SK-N-SH treated with all-trans-retinoic acid at 6 μM for 48 hours (cell line): ENCODE measurements around the gene WWP2.

ENCODE experiments used
- ATAC-seq: fragments of 200-7000 bp; cut with Tn5 transposase; 3 replicates; pipeline ENCODE4 v1.9.1; 2020; ENCODE audit warnings: mild to moderate bottlenecking, moderate library complexity
- ARNTL ChIP-seq: fragments of 450-650 bp; formaldehyde crosslinking; IDR thresholded peaks from 2 replicates; pipeline ENCODE4 v1.5.0; 2020; ENCODE audit warnings: low read depth, mild to moderate bottlenecking, moderate library complexity, borderline replicate concordance
- BACH2 ChIP-seq: fragments of 250-450 bp; sonication (Bioruptor Pico); IDR thresholded peaks from 2 replicates; pipeline ENCODE4 v1.9.0; 2021; ENCODE audit warnings: mild to moderate bottlenecking, borderline replicate concordance
- CSDC2 ChIP-seq: fragments of 250-450 bp; sonication (Bioruptor Pico); IDR thresholded peaks from 2 replicates; pipeline ENCODE4 v1.5.0; 2020; ENCODE audit warnings: mild to moderate bottlenecking, moderate library complexity
- ESRRG ChIP-seq: fragments of 250-450 bp; sonication (Bioruptor Pico); IDR thresholded peaks from 2 replicates; pipeline ENCODE4 v1.6.1; 2021; ENCODE audit warnings: mild to moderate bottlenecking
- OSR1 ChIP-seq: fragments of 250-450 bp; sonication (Bioruptor Pico); IDR thresholded peaks from 2 replicates; pipeline ENCODE4 v1.8.0; 2022; ENCODE audit warnings: moderate library complexity, mild to moderate bottlenecking, inconsistent platforms
- PPARA ChIP-seq: fragments of 250-450 bp; sonication (Bioruptor Pico); IDR thresholded peaks from 2 replicates; pipeline ENCODE4 v1.5.0; 2020; ENCODE audit warnings: mild to moderate bottlenecking, borderline replicate concordance
- RARB ChIP-seq: fragments of 250-450 bp; sonication (Bioruptor Pico); IDR thresholded peaks from 2 replicates; pipeline ENCODE4 v1.8.0; 2021; ENCODE audit warnings: mild to moderate bottlenecking, moderate library complexity
- SNAI2 ChIP-seq: fragments of 250-450 bp; sonication (Bioruptor Pico); IDR thresholded peaks from 2 replicates; pipeline ENCODE4 v1.5.0; 2020; ENCODE audit warnings: mild to moderate bottlenecking, moderate library complexity
- TCF4 ChIP-seq: fragments of 250-450 bp; sonication (Bioruptor Pico); IDR thresholded peaks from 2 replicates; pipeline ENCODE4 v1.8.0; 2021; ENCODE audit warnings: mild to moderate bottlenecking, moderate library complexity, borderline replicate concordance
- TOX ChIP-seq: fragments of 250-450 bp; sonication (Bioruptor Pico); IDR thresholded peaks from 2 replicates; pipeline ENCODE4 v1.8.0; 2021; ENCODE audit warnings: mild to moderate bottlenecking, moderate library complexity, borderline replicate concordance
- TSHZ2 ChIP-seq: fragments of 250-450 bp; sonication (Bioruptor Pico); IDR thresholded peaks from 2 replicates; pipeline ENCODE4 v1.5.0; 2020; ENCODE audit warnings: mild to moderate bottlenecking, moderate library complexity
- ZC3H10 ChIP-seq: fragments of 250-450 bp; sonication (Bioruptor Pico); IDR thresholded peaks from 2 replicates; pipeline ENCODE4 v1.5.1; 2021; ENCODE audit warnings: mild to moderate bottlenecking, moderate library complexity
- ZFP3 ChIP-seq: fragments of 250-450 bp; sonication (Bioruptor Pico); IDR thresholded peaks from 2 replicates; pipeline ENCODE4 v1.5.0; 2020; ENCODE audit warnings: mild to moderate bottlenecking, moderate library complexity
- ZNF565 ChIP-seq: fragments of 450-650 bp; formaldehyde crosslinking; conservative IDR thresholded peaks from 2 replicates; pipeline ENCODE4 v1.5.0; 2020; ENCODE audit warnings: low read depth, mild to moderate bottlenecking, moderate library complexity
- ZNF70 ChIP-seq: fragments of 450-650 bp; formaldehyde crosslinking; IDR thresholded peaks from 2 replicates; pipeline ENCODE4 v1.5.0; 2020; ENCODE audit warnings: mild to moderate bottlenecking, moderate library complexity
- TF ChIP-seq, protein P1 (sequence below): fragments of 250-450 bp; sonication (Bioruptor Pico); IDR thresholded peaks from 2 replicates; pipeline ENCODE4 v1.5.1; 2021; ENCODE audit warnings: mild to moderate bottlenecking, moderate library complexity
- TF ChIP-seq, protein P2 (sequence below): fragments of 250-450 bp; sonication (Bioruptor Pico); IDR thresholded peaks from 2 replicates; pipeline ENCODE4 v1.8.0; 2020; ENCODE audit warnings: mild to moderate bottlenecking, moderate library complexity, borderline replicate concordance
- TF ChIP-seq, protein P3 (sequence below): fragments of 250-450 bp; sonication (Bioruptor Pico); IDR thresholded peaks from 2 replicates; pipeline ENCODE4 v1.8.0; 2021; ENCODE audit warnings: low read depth, mild to moderate bottlenecking, moderate library complexity, borderline replicate concordance
- TF ChIP-seq, protein P4 (sequence below): fragments of 250-450 bp; sonication (Bioruptor Pico); IDR thresholded peaks from 2 replicates; pipeline ENCODE4 v1.5.1; 2020; ENCODE audit warnings: low read depth, mild to moderate bottlenecking, moderate library complexity

Gene WWP2

GRCh38 chr16:69939821-69940585 is 177.9 kb downstream of the WWP2 start:
- no peak for ATAC-seq
- TF ChIP-seq RARB (CRISPR knock-in tag) (no peak), ZNF565 (CRISPR knock-in tag) (no peak), TCF4 (CRISPR knock-in tag) (no peak), BACH2 (no peak), TSHZ2 (no peak), CSDC2 (CRISPR knock-in tag) (no peak)
- TF ChIP-seq, protein P1, sequence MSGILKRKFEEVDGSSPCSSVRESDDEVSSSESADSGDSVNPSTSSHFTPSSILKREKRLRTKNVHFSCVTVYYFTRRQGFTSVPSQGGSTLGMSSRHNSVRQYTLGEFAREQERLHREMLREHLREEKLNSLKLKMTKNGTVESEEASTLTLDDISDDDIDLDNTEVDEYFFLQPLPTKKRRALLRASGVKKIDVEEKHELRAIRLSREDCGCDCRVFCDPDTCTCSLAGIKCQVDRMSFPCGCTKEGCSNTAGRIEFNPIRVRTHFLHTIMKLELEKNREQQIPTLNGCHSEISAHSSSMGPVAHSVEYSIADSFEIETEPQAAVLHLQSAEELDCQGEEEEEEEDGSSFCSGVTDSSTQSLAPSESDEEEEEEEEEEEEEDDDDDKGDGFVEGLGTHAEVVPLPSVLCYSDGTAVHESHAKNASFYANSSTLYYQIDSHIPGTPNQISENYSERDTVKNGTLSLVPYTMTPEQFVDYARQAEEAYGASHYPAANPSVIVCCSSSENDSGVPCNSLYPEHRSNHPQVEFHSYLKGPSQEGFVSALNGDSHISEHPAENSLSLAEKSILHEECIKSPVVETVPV (CRISPR knock-in tag): no peak

GRCh38 chr16:69940676-69941075 is 178.5 kb downstream of the WWP2 start:
- TF ChIP-seq, protein P1 (CRISPR knock-in tag): no peak
- TF ChIP-seq CSDC2 (CRISPR knock-in tag): no peak
- TF ChIP-seq SNAI2: no peak
- no peak for TF ChIP-seq BACH2
- no peak for TF ChIP-seq RARB (CRISPR knock-in tag)
- TF ChIP-seq, protein P2, sequence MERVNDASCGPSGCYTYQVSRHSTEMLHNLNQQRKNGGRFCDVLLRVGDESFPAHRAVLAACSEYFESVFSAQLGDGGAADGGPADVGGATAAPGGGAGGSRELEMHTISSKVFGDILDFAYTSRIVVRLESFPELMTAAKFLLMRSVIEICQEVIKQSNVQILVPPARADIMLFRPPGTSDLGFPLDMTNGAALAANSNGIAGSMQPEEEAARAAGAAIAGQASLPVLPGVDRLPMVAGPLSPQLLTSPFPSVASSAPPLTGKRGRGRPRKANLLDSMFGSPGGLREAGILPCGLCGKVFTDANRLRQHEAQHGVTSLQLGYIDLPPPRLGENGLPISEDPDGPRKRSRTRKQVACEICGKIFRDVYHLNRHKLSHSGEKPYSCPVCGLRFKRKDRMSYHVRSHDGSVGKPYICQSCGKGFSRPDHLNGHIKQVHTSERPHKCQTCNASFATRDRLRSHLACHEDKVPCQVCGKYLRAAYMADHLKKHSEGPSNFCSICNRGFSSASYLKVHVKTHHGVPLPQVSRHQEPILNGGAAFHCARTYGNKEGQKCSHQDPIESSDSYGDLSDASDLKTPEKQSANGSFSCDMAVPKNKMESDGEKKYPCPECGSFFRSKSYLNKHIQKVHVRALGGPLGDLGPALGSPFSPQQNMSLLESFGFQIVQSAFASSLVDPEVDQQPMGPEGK (CRISPR knock-in tag): no peak
- TF ChIP-seq, protein P3, sequence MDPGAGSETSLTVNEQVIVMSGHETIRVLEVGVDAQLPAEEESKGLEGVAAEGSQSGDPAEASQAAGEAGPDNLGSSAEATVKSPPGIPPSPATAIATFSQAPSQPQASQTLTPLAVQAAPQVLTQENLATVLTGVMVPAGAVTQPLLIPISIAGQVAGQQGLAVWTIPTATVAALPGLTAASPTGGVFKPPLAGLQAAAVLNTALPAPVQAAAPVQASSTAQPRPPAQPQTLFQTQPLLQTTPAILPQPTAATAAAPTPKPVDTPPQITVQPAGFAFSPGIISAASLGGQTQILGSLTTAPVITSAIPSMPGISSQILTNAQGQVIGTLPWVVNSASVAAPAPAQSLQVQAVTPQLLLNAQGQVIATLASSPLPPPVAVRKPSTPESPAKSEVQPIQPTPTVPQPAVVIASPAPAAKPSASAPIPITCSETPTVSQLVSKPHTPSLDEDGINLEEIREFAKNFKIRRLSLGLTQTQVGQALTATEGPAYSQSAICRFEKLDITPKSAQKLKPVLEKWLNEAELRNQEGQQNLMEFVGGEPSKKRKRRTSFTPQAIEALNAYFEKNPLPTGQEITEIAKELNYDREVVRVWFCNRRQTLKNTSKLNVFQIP (CRISPR knock-in tag): no peak
- TF ChIP-seq ZFP3 (CRISPR knock-in tag): no peak
- TF ChIP-seq, protein P4, sequence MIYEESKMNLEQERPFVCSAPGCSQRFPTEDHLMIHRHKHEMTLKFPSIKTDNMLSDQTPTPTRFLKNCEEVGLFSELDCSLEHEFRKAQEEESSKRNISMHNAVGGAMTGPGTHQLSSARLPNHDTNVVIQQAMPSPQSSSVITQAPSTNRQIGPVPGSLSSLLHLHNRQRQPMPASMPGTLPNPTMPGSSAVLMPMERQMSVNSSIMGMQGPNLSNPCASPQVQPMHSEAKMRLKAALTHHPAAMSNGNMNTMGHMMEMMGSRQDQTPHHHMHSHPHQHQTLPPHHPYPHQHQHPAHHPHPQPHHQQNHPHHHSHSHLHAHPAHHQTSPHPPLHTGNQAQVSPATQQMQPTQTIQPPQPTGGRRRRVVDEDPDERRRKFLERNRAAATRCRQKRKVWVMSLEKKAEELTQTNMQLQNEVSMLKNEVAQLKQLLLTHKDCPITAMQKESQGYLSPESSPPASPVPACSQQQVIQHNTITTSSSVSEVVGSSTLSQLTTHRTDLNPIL: no peak
- no peak for TF ChIP-seq TCF4 (CRISPR knock-in tag)
- no peak for TF ChIP-seq PPARA (CRISPR knock-in tag)
- no peak for TF ChIP-seq ZNF70 (CRISPR knock-in tag)
- no peak for ATAC-seq

DNA sequence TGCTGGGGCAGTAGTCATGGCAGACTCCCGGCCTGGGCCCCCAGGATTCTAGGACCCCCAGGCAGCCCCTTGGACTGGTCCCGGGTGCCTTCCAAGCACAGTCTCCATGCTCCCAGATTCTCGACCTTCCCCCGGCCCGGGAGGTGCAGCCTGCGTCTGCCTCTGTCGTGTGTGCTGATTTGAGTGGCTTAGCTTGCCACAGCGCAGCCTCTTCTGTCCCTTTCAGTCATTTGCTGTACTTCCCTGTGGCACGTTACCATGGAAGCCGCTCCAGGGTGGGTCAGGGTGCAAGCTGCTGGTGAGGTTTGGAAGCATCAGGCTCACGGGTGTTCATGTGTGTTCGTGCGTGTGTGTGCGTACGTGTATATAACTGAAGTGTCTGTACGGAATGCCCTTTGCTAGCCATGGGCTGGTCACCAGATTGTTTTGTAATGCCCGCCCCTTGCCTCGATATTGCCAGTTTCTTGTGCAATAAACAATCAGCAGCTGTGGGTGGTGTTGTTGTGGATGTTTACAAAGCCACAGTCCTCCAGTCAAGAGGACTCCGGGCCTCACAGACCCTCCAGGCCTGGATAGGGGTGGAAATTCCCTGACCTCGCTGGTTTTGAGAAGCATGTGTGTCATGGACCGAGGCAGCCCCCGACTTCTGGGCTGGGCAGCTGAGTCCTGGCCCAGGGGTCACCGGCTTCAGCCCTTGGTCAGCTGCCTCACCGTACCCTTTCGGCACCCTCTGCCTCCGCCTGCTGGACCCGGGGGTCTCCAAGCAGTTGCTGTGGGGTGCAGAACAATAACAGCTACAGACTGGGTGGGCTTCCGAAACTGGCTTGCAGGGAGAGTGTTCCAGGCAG is 179.3 kb downstream of the WWP2 start:
- no peak for ATAC-seq
- TF ChIP-seq ZC3H10 (CRISPR knock-in tag) (no peak), ARNTL (CRISPR knock-in tag) (no peak), BACH2 (no peak), TOX (no peak), TSHZ2 (no peak), RARB (CRISPR knock-in tag) (no peak), OSR1 (CRISPR knock-in tag) (no peak), ESRRG (CRISPR knock-in tag) (no peak), ZNF565 (CRISPR knock-in tag) (no peak)
- TF ChIP-seq, protein P3 (CRISPR knock-in tag): no peak
